DOHH2 (cell line): ENCODE measurements around the gene RNPS1.
"Not testable (repeated sequence)": the region's sequence is repeated elsewhere in the genome, so short reads cannot be mapped to it uniquely, and the experiment has no call there.

Source experiments
- H3F3A ChIP-seq: fragments of 200-600 bp; sonication (generic), shearing (Covaris generic); 2 replicates; pipeline ENCODE4 v1.6.0; 2016; ENCODE audit warnings: antibody characterized with exemption, mild to moderate bottlenecking; ENCODE audit not compliant: control insufficient read depth, insufficient read depth
- H3K27ac ChIP-seq: fragments of 200-600 bp; sonication (generic); 2 replicates; pipeline ENCODE4 v1.5.1; 2014; ENCODE audit warnings: low read depth, mild to moderate bottlenecking, low read length, moderate library complexity
- H3K27me3 ChIP-seq: fragments of 200-600 bp; sonication (generic); 2 replicates; pipeline ENCODE4 v1.6.1; 2014; ENCODE audit warnings: mild to moderate bottlenecking, low read length, mixed read lengths; ENCODE audit not compliant: control insufficient read depth
- H3K36me3 ChIP-seq: fragments of 200-600 bp; sonication (generic); 2 replicates; pipeline ENCODE4 v1.6.1; 2014; ENCODE audit warnings: mild to moderate bottlenecking, low read length, moderate library complexity, mixed read lengths; ENCODE audit not compliant: control insufficient read depth
- H3K4me1 ChIP-seq: fragments of 200-600 bp; sonication (generic); 2 replicates; pipeline ENCODE4 v1.6.1; 2014; ENCODE audit warnings: mild to moderate bottlenecking, low read length, mixed read lengths; ENCODE audit not compliant: control insufficient read depth
- H3K4me2 ChIP-seq: fragments of 200-600 bp; sonication (generic); 2 replicates; pipeline ENCODE4 v1.6.0; 2014; ENCODE audit warnings: mild to moderate bottlenecking, low read length, moderate library complexity
- H3K4me3 ChIP-seq: fragments of 200-600 bp; sonication (generic); 2 replicates; pipeline ENCODE4 v1.5.1; 2014; ENCODE audit warnings: mild to moderate bottlenecking, low read length, mixed read lengths
- H3K79me2 ChIP-seq: fragments of 200-600 bp; sonication (generic); 2 replicates; pipeline ENCODE4 v1.6.1; 2014; ENCODE audit warnings: mild to moderate bottlenecking, low read length, mixed read lengths; ENCODE audit not compliant: control insufficient read depth
- H3K9me2 ChIP-seq: fragments of 200-600 bp; sonication (generic); replicated peaks from 2 replicates; pipeline ENCODE4 v1.6.1; 2014; ENCODE audit warnings: mild to moderate bottlenecking, low read length, mixed read lengths; ENCODE audit not compliant: control insufficient read depth
- H3K9me3 ChIP-seq: fragments of 200-600 bp; sonication (generic); 2 replicates; pipeline ENCODE4 v1.6.1; 2014; ENCODE audit warnings: antibody characterized with exemption, low read length, mixed read lengths; ENCODE audit not compliant: control insufficient read depth, insufficient read depth
- H4K20me1 ChIP-seq: fragments of 200-600 bp; sonication (generic); 2 replicates; pipeline ENCODE4 v1.6.0; 2014; ENCODE audit warnings: low read depth, mild to moderate bottlenecking, antibody characterized with exemption, low read length, moderate library complexity; ENCODE audit not compliant: control insufficient read depth, insufficient read depth
- EZH2phosphoT487 ChIP-seq: fragments of 200-600 bp; sonication (generic); IDR thresholded peaks from 2 replicates; pipeline ENCODE4 v1.6.1; 2017; ENCODE audit warnings: borderline replicate concordance, mild to moderate bottlenecking, antibody characterized with exemption, low read length, moderate library complexity, mixed read lengths
- TF ChIP-seq, protein P1 (sequence below): fragments of 200-600 bp; sonication (generic); IDR thresholded peaks from one replicate; pipeline ENCODE4 v1.5.1; 2014; ENCODE audit warnings: antibody characterized with exemption, mild to moderate bottlenecking, low read depth, low read length; ENCODE audit not compliant: poor library complexity, severe bottlenecking

RNPS1 gene

DNA sequence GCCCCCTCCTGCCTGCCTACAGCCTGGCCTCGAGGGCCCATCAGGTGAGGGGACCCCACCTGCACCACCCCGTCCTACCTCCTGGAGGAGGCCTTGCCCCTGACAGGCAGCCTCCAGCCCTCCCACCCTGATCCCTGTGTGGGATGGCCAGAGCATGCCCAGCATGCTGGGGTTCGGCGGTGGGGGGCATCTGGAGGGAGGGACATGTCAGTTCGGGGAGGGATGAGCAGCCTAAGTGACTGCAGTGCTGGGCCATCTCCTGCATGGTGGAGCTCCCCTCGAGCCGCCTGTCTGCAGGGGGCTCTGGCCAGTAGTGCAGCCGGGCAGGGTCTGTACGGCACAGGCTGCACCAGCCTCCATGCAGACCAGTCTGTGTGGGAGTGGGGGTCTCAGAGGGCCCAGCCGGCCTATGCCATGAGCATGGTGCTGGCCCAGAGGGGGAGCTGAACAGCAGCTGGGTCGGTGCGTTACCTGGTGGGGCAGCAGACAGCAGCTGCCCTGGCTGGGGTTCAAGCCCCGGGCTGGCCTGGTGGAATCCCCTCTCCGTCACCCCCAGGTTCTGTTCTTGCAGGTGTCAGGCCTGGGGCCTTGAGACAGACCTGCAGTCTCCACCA is 4.0 kb upstream of the RNPS1 start:
- no peak for TF ChIP-seq EZH2phosphoT487
- TF ChIP-seq, protein P1, sequence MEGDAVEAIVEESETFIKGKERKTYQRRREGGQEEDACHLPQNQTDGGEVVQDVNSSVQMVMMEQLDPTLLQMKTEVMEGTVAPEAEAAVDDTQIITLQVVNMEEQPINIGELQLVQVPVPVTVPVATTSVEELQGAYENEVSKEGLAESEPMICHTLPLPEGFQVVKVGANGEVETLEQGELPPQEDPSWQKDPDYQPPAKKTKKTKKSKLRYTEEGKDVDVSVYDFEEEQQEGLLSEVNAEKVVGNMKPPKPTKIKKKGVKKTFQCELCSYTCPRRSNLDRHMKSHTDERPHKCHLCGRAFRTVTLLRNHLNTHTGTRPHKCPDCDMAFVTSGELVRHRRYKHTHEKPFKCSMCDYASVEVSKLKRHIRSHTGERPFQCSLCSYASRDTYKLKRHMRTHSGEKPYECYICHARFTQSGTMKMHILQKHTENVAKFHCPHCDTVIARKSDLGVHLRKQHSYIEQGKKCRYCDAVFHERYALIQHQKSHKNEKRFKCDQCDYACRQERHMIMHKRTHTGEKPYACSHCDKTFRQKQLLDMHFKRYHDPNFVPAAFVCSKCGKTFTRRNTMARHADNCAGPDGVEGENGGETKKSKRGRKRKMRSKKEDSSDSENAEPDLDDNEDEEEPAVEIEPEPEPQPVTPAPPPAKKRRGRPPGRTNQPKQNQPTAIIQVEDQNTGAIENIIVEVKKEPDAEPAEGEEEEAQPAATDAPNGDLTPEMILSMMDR, result no peak
- H3K27me3 ChIP-seq, result no peaks in the 10 kb centered on the region
- no peak overlapping the region for H3K27ac ChIP-seq

DNA sequence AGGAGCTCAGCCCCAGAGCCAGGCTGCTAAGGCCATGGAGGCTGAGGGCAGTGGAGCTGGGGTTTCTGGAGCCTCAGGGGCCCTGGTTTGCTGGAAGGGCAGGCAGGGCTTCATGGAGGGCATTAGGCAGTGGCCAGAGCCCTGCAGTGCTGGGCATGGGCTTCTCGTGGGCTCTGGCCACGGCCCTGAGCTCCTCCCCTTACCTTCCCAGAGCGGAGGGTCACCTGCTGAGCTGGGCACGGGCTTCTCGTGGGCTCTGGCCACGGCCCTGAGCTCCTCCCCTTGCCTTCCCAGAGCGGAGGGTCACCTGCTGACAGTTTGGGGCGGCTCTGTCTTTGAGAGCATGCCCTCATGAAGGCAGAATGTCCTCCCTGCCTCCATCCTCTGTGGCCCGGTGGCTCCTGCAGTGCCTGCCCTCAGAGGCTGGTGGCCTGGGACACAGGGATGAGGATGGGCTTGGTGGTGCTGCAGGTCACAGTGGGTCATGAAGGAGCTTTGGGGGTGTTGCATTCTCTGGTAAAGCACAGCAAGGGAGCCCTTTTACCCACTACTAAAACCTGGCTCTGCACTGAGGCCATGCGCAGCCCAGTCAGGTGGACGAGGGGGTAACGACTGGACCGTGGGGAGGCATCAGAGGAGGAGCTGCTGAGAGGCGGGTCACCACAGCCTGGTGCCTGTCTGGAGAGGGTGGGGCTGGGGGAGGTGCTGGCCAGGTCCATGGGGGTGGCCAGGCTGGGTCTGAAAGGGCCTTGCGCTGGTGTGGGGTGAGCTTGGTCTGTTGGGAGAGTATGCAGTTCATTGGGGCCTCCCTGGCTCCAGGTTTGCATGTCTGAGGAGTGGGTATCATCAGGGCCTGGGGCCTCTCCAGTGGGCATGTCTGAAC is 2.9 kb upstream of the RNPS1 start:
- H4K20me1 ChIP-seq, result peaks cover 18% of the 10 kb centered on the region
- peaks cover 47% of the 10 kb centered on the region for H3K79me2 ChIP-seq
- H3K4me1 ChIP-seq, result peaks cover 19% of the 10 kb centered on the region
- no peak overlapping the region for H3K4me2 ChIP-seq
- no peaks in the 10 kb centered on the region for H3K27me3 ChIP-seq
- TF ChIP-seq EZH2phosphoT487, result no peak
- TF ChIP-seq, protein P1, result no peak
- no peaks in the 10 kb centered on the region for H3K9me2 ChIP-seq
- peaks cover 2% of the 10 kb centered on the region; the same call in 1 of the 2 replicates for H3F3A ChIP-seq
- H3K4me3 ChIP-seq, result no peak overlapping the region
- no peaks in the 10 kb centered on the region for H3K9me3 ChIP-seq
- H3K27ac ChIP-seq, result no peak overlapping the region
- peaks cover 17% of the 10 kb centered on the region for H3K36me3 ChIP-seq

More for the DNA sequence above, 4.0 kb upstream of the RNPS1 start:
- Histone ChIP-seq H3K4me2 (no peak overlapping the region), H3K36me3 (peaks cover 6% of the 10 kb centered on the region), H3K9me3 (no peaks in the 10 kb centered on the region), H3K4me1 (peaks cover 10% of the 10 kb centered on the region), H3K79me2 (peaks cover 35% of the 10 kb centered on the region), H3K9me2 (no peaks in the 10 kb centered on the region), H3K4me3 (no peak overlapping the region), H3F3A (no peaks in the 10 kb centered on the region), H4K20me1 (peaks cover 11% of the 10 kb centered on the region; the same call in 1 of the 2 replicates)

- peaks cover 26% of the 10 kb centered on the region for H3K4me1 ChIP-seq
- H3F3A ChIP-seq, result peaks cover 7% of the 10 kb centered on the region
- H3K9me3 ChIP-seq, result no peaks in the 10 kb centered on the region
- no peaks in the 10 kb centered on the region for H3K9me2 ChIP-seq
- H3K36me3 ChIP-seq, result peaks cover 24% of the 10 kb centered on the region
- H3K79me2 ChIP-seq, result peaks cover 54% of the 10 kb centered on the region
- TF ChIP-seq, protein P1, result no peak
- no peak for TF ChIP-seq EZH2phosphoT487
- peaks cover 25% of the 10 kb centered on the region for H4K20me1 ChIP-seq
- peak overlapping the region; percentile 87 for H3K4me2 ChIP-seq
- H3K27me3 ChIP-seq, result no peaks in the 10 kb centered on the region
- peak overlapping the region; percentile 82; the same call in 1 of the 2 replicates for H3K4me3 ChIP-seq
- H3K27ac ChIP-seq, result no peak overlapping the region
Measured at GRCh38 chr16:2270070-2270462, 2.1 kb upstream of the RNPS1 start.

DNA sequence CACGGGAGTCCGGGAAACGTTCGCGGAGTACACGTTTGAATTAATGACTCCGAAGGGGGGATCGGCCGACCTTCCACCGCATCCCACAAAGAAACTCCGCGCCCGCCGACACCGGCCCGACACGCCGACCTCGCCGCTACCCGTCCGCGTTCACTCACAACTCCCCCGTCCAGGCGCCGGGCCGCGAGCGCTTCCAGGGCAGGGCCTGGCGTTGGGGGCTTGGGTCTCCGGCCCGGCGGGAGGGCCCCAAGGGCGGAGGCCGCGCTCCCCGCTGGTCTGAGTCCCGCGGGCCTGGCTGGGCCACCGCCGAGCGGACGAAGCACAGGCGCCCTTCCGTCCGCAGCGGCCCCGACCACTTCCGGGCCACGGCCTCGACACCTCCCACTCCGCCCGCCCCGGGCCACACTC is 417 bp downstream of the RNPS1 start:
- Histone ChIP-seq H3K4me1 (peaks cover 28% of the 10 kb centered on the region), H3K4me2 (peak overlapping the region; percentile 87), H3K4me3 (peak overlapping the region; percentile 82), H3K36me3 (peaks cover 50% of the 10 kb centered on the region), H3K27ac (peak overlapping the region; percentile 74), H3K79me2 (peaks cover 80% of the 10 kb centered on the region), H4K20me1 (peaks cover 45% of the 10 kb centered on the region)
- H3F3A ChIP-seq, H3K9me2 ChIP-seq, H3K27me3 ChIP-seq, H3K9me3 ChIP-seq: not testable (repeated sequence)

DNA sequence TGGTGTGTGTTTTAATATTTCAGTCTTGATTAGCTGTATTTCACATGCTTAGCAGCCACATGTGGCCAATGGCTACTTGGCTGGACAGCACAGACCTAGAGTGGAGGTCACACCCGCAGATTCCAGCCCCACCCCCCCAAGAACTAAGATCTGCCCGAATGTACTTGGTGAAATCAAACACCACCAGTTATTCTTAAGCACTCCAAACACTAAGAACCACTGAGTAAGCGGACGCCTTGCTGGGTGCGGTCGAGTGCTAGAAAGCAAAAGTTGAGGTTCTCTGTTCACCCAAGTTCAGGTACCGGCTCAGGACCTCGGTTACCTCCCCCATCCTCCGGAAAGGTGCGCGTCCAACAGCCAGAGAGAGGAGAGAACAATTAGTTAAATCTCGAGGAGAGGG is 1.0 kb downstream of the RNPS1 start:
- not testable (repeated sequence) for H3K9me3 ChIP-seq, H3K9me2 ChIP-seq, H3K27me3 ChIP-seq, H3F3A ChIP-seq
- Histone ChIP-seq H3K4me3 (peak overlapping the region; percentile 82), H4K20me1 (peaks cover 45% of the 10 kb centered on the region), H3K36me3 (peaks cover 56% of the 10 kb centered on the region), H3K4me1 (peaks cover 28% of the 10 kb centered on the region), H3K27ac (peak overlapping the region; percentile 74), H3K4me2 (peak overlapping the region; percentile 87), H3K79me2 (peaks cover 86% of the 10 kb centered on the region)
